ENCODE measurements around the gene TMOD2. TPM values are rescaled to one million over a fixed set of nuclear protein-coding genes. Genes with fewer than 3 reads are reported as not detected.

TMOD2 gene
- total RNA-seq, 1 experiment from 2014 or later: 5.7 TPM

DNA sequence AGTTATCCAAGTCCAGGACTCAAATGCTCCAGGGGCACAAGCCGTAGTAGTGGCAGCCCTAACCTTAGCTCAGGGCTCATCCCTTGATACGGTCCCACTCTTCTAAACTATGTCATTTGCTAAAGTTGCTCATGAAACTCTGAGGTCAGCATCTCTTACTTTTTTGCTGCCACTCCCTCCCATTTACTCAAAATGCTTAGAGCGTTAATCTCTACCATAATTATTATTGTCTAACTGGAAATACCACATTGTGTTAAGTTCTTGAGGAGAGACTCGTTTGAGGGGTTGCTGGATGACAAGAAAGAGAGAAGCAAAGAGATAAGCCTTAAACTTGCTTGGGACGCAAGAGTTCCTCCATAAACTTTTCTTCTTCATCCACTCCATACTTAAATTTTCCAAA lies 51.2 kb downstream of the TMOD2 start:
- Histone ChIP-seq H2AFZ (ENCODE audit: low read depth, low read length, poor library complexity, severe bottlenecking) (no peak overlapping the region), H3K4me2 (ENCODE audit: low read length) (no peak overlapping the region), H3K9me3 (ENCODE audit: control insufficient read depth in 1 of 2, insufficient read depth in 1 of 2, low read depth in 1 of 2, low read length in 2 of 2) (no peaks in the 10 kb centered on the region), H4K20me1 (ENCODE audit: insufficient read depth) (no peaks in the 10 kb centered on the region), H3K4me1 (ENCODE audit: control insufficient read depth in 1 of 2, insufficient read depth in 2 of 2, low read length in 2 of 2) (peaks cover 4 to 8% of the 10 kb centered on the region in 2 experiments; a peak in 3 of 4 replicates), H3K27ac (ENCODE audit: low read depth, low read length) (no peak overlapping the region), H3K79me2 (ENCODE audit: insufficient read depth, low read length) (no peaks in the 10 kb centered on the region), H3K27me3 (ENCODE audit: insufficient read depth, low read length) (no peaks in the 10 kb centered on the region), H3K36me3 (ENCODE audit: control insufficient read depth in 1 of 2, insufficient read depth in 2 of 2, low read length in 2 of 2) (no peaks in the 10 kb centered on the region), H3K9ac (ENCODE audit: low read length) (no peak overlapping the region), H3K4me3 (replicated peaks in 1 of 2; ENCODE audit: low read depth in 1 of 2, low read length in 2 of 2) (no peak overlapping the region), H3K9me2 (ENCODE audit: insufficient read depth) (no peaks in the 10 kb centered on the region)
- no peak for ATAC-seq
- ChIA-PET RAD21 (ENCODE audit: low non-redundant PET in 1 of 2, low total read pairs in 2 of 2, uncharacterized antibody in 2 of 2, unreplicated experiment in 2 of 2) (no interaction called here), CTCF (interaction anchor here (0.9 to 1.0 kb wide), 2 partner anchors 26 to 86 kb away, joined by 3 to 5 read pairs; no protein-coding TSS in a partner anchor), POLR2A (no interaction called here)
- DNase-seq (ENCODE audit: low read depth, low spot score): no peak
- intact Hi-C loops (cut with micrococcal nuclease): loop anchor here (5.0 kb wide), 1 partner anchor 105 kb away; no protein-coding TSS in a partner anchor
- TF ChIP-seq, protein P1, sequence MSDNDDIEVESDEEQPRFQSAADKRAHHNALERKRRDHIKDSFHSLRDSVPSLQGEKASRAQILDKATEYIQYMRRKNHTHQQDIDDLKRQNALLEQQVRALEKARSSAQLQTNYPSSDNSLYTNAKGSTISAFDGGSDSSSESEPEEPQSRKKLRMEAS (IDR thresholded peaks at IDR 0.05): no peak
- no peak for TF ChIP-seq ZFX (IDR thresholded peaks at IDR 0.05)
- TF ChIP-seq TCF7L2 (IDR thresholded peaks at IDR 0.05; ENCODE audit: borderline replicate concordance, extremely low read depth, insufficient read depth, insufficient read length): no peak
- TF ChIP-seq, protein P2, sequence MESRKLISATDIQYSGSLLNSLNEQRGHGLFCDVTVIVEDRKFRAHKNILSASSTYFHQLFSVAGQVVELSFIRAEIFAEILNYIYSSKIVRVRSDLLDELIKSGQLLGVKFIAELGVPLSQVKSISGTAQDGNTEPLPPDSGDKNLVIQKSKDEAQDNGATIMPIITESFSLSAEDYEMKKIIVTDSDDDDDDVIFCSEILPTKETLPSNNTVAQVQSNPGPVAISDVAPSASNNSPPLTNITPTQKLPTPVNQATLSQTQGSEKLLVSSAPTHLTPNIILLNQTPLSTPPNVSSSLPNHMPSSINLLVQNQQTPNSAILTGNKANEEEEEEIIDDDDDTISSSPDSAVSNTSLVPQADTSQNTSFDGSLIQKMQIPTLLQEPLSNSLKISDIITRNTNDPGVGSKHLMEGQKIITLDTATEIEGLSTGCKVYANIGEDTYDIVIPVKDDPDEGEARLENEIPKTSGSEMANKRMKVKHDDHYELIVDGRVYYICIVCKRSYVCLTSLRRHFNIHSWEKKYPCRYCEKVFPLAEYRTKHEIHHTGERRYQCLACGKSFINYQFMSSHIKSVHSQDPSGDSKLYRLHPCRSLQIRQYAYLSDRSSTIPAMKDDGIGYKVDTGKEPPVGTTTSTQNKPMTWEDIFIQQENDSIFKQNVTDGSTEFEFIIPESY (IDR thresholded peaks at IDR 0.05; ENCODE audit: extremely low read depth, insufficient replicate concordance, low read length): no peak
- TF ChIP-seq CEBPB (IDR thresholded peaks at IDR 0.05; ENCODE audit: low read depth): no peak
- TF ChIP-seq, protein P3, sequence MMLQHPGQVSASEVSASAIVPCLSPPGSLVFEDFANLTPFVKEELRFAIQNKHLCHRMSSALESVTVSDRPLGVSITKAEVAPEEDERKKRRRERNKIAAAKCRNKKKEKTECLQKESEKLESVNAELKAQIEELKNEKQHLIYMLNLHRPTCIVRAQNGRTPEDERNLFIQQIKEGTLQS (IDR thresholded peaks at IDR 0.05): no peak
- BruUV-seq (replicated peaks): no TSS peak

DNA sequence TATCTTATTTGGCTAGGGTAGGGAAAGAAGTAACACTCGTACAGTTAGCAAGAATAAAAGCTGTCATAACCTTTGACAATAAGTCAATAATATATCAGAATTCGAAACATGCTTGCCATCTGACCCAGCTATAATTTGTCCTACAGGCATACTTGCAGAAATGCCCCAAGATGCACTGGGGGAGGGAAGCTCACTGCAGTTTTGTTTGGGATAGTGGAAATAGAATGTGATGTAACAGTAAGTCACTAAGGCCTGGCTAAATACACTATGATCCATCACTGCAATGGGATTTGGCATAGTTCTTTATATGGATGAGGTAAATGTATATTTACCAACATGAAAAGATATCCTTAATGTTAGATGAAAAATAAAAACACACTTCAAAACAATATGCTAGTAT lies 52.6 kb downstream of the TMOD2 start:
- Histone ChIP-seq H3K4me2 (ENCODE audit: low read length) (no peak overlapping the region), H3K36me3 (ENCODE audit: control insufficient read depth in 1 of 2, insufficient read depth in 2 of 2, low read length in 2 of 2) (no peaks in the 10 kb centered on the region), H3K9me3 (ENCODE audit: control insufficient read depth in 1 of 2, insufficient read depth in 1 of 2, low read depth in 1 of 2, low read length in 2 of 2) (no peaks in the 10 kb centered on the region), H3K79me2 (ENCODE audit: insufficient read depth, low read length) (no peaks in the 10 kb centered on the region), H3K27ac (ENCODE audit: low read depth, low read length) (no peak overlapping the region), H3K27me3 (ENCODE audit: insufficient read depth, low read length) (no peaks in the 10 kb centered on the region), H4K20me1 (ENCODE audit: insufficient read depth) (no peaks in the 10 kb centered on the region), H3K4me3 (replicated peaks in 1 of 2; ENCODE audit: low read depth in 1 of 2, low read length in 2 of 2) (no peak overlapping the region), H3K9ac (ENCODE audit: low read length) (no peak overlapping the region), H3K9me2 (ENCODE audit: insufficient read depth) (no peaks in the 10 kb centered on the region), H2AFZ (ENCODE audit: low read depth, low read length, poor library complexity, severe bottlenecking) (no peak overlapping the region), H3K4me1 (ENCODE audit: control insufficient read depth in 1 of 2, insufficient read depth in 2 of 2, low read length in 2 of 2) (peaks cover 4 to 8% of the 10 kb centered on the region in 2 experiments; a peak in 3 of 4 replicates)
- no peak for ATAC-seq
- peak; percentile 6 for DNase-seq (ENCODE audit: low read depth, low spot score)
- intact Hi-C loops (cut with micrococcal nuclease): loop anchor here (5.0 kb wide), 1 partner anchor 103 kb away; no protein-coding TSS in a partner anchor
- CTCF ChIA-PET: no interaction called here
- RAD21 ChIA-PET (ENCODE audit: low non-redundant PET in 1 of 2, low total read pairs in 2 of 2, uncharacterized antibody in 2 of 2, unreplicated experiment in 2 of 2): no interaction called here
- POLR2A ChIA-PET: interaction anchor here (0.6 kb wide), 1 partner anchor 143 kb away, joined by 3 read pairs; no protein-coding TSS in a partner anchor
- BruUV-seq (replicated peaks): no TSS peak
- TF ChIP-seq, protein P3 (IDR thresholded peaks at IDR 0.05): no peak
- TF ChIP-seq, protein P4, sequence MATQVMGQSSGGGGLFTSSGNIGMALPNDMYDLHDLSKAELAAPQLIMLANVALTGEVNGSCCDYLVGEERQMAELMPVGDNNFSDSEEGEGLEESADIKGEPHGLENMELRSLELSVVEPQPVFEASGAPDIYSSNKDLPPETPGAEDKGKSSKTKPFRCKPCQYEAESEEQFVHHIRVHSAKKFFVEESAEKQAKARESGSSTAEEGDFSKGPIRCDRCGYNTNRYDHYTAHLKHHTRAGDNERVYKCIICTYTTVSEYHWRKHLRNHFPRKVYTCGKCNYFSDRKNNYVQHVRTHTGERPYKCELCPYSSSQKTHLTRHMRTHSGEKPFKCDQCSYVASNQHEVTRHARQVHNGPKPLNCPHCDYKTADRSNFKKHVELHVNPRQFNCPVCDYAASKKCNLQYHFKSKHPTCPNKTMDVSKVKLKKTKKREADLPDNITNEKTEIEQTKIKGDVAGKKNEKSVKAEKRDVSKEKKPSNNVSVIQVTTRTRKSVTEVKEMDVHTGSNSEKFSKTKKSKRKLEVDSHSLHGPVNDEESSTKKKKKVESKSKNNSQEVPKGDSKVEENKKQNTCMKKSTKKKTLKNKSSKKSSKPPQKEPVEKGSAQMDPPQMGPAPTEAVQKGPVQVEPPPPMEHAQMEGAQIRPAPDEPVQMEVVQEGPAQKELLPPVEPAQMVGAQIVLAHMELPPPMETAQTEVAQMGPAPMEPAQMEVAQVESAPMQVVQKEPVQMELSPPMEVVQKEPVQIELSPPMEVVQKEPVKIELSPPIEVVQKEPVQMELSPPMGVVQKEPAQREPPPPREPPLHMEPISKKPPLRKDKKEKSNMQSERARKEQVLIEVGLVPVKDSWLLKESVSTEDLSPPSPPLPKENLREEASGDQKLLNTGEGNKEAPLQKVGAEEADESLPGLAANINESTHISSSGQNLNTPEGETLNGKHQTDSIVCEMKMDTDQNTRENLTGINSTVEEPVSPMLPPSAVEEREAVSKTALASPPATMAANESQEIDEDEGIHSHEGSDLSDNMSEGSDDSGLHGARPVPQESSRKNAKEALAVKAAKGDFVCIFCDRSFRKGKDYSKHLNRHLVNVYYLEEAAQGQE (IDR thresholded peaks at IDR 0.05; ENCODE audit: low read depth): no peak
- TF ChIP-seq SP1 (IDR thresholded peaks at IDR 0.05; ENCODE audit: low read depth) (no peak), EZH2phosphoT487 (IDR thresholded peaks at IDR 0.05; ENCODE audit: borderline replicate concordance) (no peak), CBX3 (IDR thresholded peaks at IDR 0.05; ENCODE audit: low read depth) (no peak), ZFX (IDR thresholded peaks at IDR 0.05) (no peak), SIN3A (IDR thresholded peaks at IDR 0.05; ENCODE audit: low read depth) (no peak), ELF1 (IDR thresholded peaks at IDR 0.05; ENCODE audit: borderline replicate concordance, low read depth) (no peak), RAD21 (IDR thresholded peaks at IDR 0.05; ENCODE audit: low read depth) (no peak), ZNF274 (IDR thresholded peaks at IDR 0.05; ENCODE audit: low read depth, low read length) (no peak), JUND (IDR thresholded peaks at IDR 0.05) (no peak), CEBPB (IDR thresholded peaks at IDR 0.05; ENCODE audit: low read depth) (no peak)
